Liver (tissue), 9 donors: Measurements from ENCODE around the gene PRAF2. TPM values are rescaled to one million over a fixed set of nuclear protein-coding genes. Genes with fewer than 3 reads are reported as not detected.
A peak's percentile ranks its signal among the peaks of the same experiment; 100 is the strongest.

Experiments used
- DNase-seq: peaks from one replicate; pipeline ENCODE4 v3.0.0-alpha.2; 2017; ENCODE audit warnings: low spot score
- H3K27ac ChIP-seq, 2 donors: one replicate each; pipeline ENCODE4 v1.7.0; 2013; ENCODE audit warnings: inconsistent platforms in 2 of 2, low read length in 2 of 2, control low read depth in 1 of 2, low read depth in 1 of 2, mild to moderate bottlenecking in 1 of 2
- H3K27me3 ChIP-seq, 4 donors: one replicate each; pipeline versions ENCODE4 v1.6.1 to v1.7.0; 2013; ENCODE audit warnings: low read length in 3 of 4, inconsistent platforms in 1 of 4, mild to moderate bottlenecking in 1 of 4, moderate library complexity in 1 of 4; ENCODE audit not compliant: control insufficient read depth in 4 of 4, insufficient read depth in 4 of 4
- H3K36me3 ChIP-seq, 4 donors: one replicate each; pipeline versions ENCODE4 v1.6.1 to v1.7.0; 2013; ENCODE audit warnings: low read length in 3 of 4, mild to moderate bottlenecking in 3 of 4, low read depth in 1 of 4, moderate library complexity in 1 of 4; ENCODE audit not compliant: control insufficient read depth in 4 of 4, insufficient read depth in 3 of 4
- H3K4me1 ChIP-seq, 4 donors: one replicate each; pipeline versions ENCODE4 v1.6.1 to v1.7.0; 2013; ENCODE audit warnings: low read length in 3 of 4, mild to moderate bottlenecking in 3 of 4, moderate library complexity in 1 of 4; ENCODE audit not compliant: control insufficient read depth in 4 of 4, insufficient read depth in 4 of 4
- H3K4me3 ChIP-seq, 3 donors: one replicate each; pipeline versions ENCODE4 v1.6.1 to v1.7.0; 2013; ENCODE audit warnings: low read length in 3 of 3, control low read depth in 1 of 3, low read depth in 1 of 3, mild to moderate bottlenecking in 1 of 3
- H3K9ac ChIP-seq, 2 donors: one replicate each; pipeline ENCODE4 v1.7.0; 2013; ENCODE audit warnings: low read length in 2 of 2, mild to moderate bottlenecking in 2 of 2, moderate library complexity in 2 of 2, control low read depth in 1 of 2, low read depth in 1 of 2
- H3K9me3 ChIP-seq, 4 donors: one replicate each; pipeline versions ENCODE4 v1.6.1 to v1.7.0; 2013; ENCODE audit warnings: low read length in 3 of 4; ENCODE audit not compliant: control insufficient read depth in 4 of 4
- EGR1 ChIP-seq, 2 donors: IDR thresholded peaks; 2 replicates each; pipeline ENCODE4 v1.6.1; 2016 to 2018; ENCODE audit warnings: antibody characterized with exemption in 2 of 2, low read depth in 2 of 2
- GABPA ChIP-seq, 2 donors: IDR thresholded peaks in 1 of 2; conservative IDR thresholded peaks in 1 of 2; 2 replicates each; pipeline ENCODE4 v1.6.1; 2016; ENCODE audit warnings: antibody characterized with exemption in 2 of 2, mild to moderate bottlenecking in 1 of 2, moderate library complexity in 1 of 2
- HNF4A ChIP-seq, 2 donors: conservative IDR thresholded peaks; 2 replicates each; pipeline ENCODE4 v1.6.1; 2016; ENCODE audit warnings: antibody characterized with exemption in 2 of 2, mild to moderate bottlenecking in 2 of 2
- HNF4G ChIP-seq: IDR thresholded peaks from 2 replicates; pipeline ENCODE4 v1.6.1; 2016; ENCODE audit warnings: antibody characterized with exemption
- JUND ChIP-seq, 2 donors: IDR thresholded peaks; 2 replicates each; pipeline ENCODE4 v1.6.1; 2016; ENCODE audit warnings: antibody characterized with exemption in 2 of 2
- MAX ChIP-seq: IDR thresholded peaks from 2 replicates; pipeline ENCODE4 v1.6.1; 2016; ENCODE audit warnings: antibody characterized with exemption
- RAD21 ChIP-seq, 2 donors: IDR thresholded peaks; 2 replicates each; pipeline ENCODE4 v1.6.1; 2016; ENCODE audit warnings: antibody characterized with exemption in 2 of 2, mild to moderate bottlenecking in 2 of 2
- REST ChIP-seq: IDR thresholded peaks from 2 replicates; pipeline ENCODE4 v1.6.1; 2016; ENCODE audit warnings: antibody characterized with exemption, mild to moderate bottlenecking
- RXRA ChIP-seq, 2 donors: IDR thresholded peaks; 2 replicates each; pipeline ENCODE4 v1.6.1; 2017 to 2018; ENCODE audit warnings: antibody characterized with exemption in 2 of 2, mild to moderate bottlenecking in 1 of 2
- SP1 ChIP-seq: IDR thresholded peaks from 2 replicates; pipeline ENCODE4 v1.6.1; 2018; ENCODE audit warnings: antibody characterized with exemption, mild to moderate bottlenecking
- TAF1 ChIP-seq: conservative IDR thresholded peaks from 2 replicates; pipeline ENCODE4 v1.6.1; 2016; ENCODE audit warnings: antibody characterized with exemption, mild to moderate bottlenecking
- YY1 ChIP-seq: IDR thresholded peaks from 2 replicates; pipeline ENCODE4 v1.6.1; 2016; ENCODE audit warnings: antibody characterized with exemption, mild to moderate bottlenecking
- ZBTB33 ChIP-seq: IDR thresholded peaks from 2 replicates; pipeline ENCODE4 v1.6.1; 2016; ENCODE audit warnings: antibody characterized with exemption
- WGBS: extraction: QIAGEN DNeasy Blood & Tissue Kit; methylation state at CpG from one replicate; pipeline ENCODE4 v1.1.7; 2013; 5-methylcytosine and 5-hydroxymethylcytosine counted together
- polyA plus RNA-seq, 2 donors: library from polyadenylated mRNA; stranded (reverse) in 1 of 2; unstranded in 1 of 2; fragments of 200-250 nt in 1 of 2; fragments of >200 nt in 1 of 2; fragmentation: Nextera tagmentation in 1 of 2; extraction: Ambion mirVana in 1 of 2; gene quantifications; one replicate each; pipeline versions ENCODE4 v1.2.1 to v1.2.3, GENCODE V29; 2013 to 2015
- total RNA-seq, 2 donors: library from RNA; depleted of rRNA; stranded (reverse); fragments of >200 nt; gene quantifications; one replicate each; pipeline ENCODE4 v1.2.3, GENCODE V29; 2014
- donor health status: healthy.
- donor health status: healthy.
- donor health status: healthy.
- donor health status: healthy.
- donor health status: healthy.

PRAF2 gene
- total and polyA plus RNA-seq, 4 donors = 1.4 to 8.2 (median 3.9) TPM

GRCh38 chrX:49060914-49061313 lies 12.9 kb downstream of the PRAF2 start:
- Histone ChIP-seq H3K36me3 (peaks cover 0 to 4% (median 2%) of the 10 kb centered on the region in 4 donors), H3K27me3 (peaks cover 0 to 3% (median 0%) of the 10 kb centered on the region in 4 donors), H3K9me3 (no peaks in the 10 kb centered on the region), H3K9ac (no peak overlapping the region), H3K4me3 (no peak overlapping the region), H3K27ac (no peak overlapping the region), H3K4me1 (peaks cover 0 to 7% (median 2%) of the 10 kb centered on the region in 4 donors)
- DNase-seq = no peak
- peak in 1 of 2 donors; percentile 28 for TF ChIP-seq HNF4A (conservative IDR thresholded peaks at IDR 0.05)
- no peak for TF ChIP-seq EGR1 (IDR thresholded peaks at IDR 0.05; ENCODE audit: low read depth in 2 of 2)
- 51% methylated on average over 3 of the region's 3 CpGs for WGBS

GRCh38 chrX:49059681-49060085 lies 14.1 kb downstream of the PRAF2 start:
- H3K27me3 ChIP-seq = peaks cover 0 to 3% (median 0%) of the 10 kb centered on the region in 4 donors
- TF ChIP-seq GABPA (IDR thresholded peaks at IDR 0.05 in 1 of 2, conservative IDR thresholded peaks at IDR 0.05 in 1 of 2) (no peak), SP1 (no peak), HNF4A (conservative IDR thresholded peaks at IDR 0.05) (no peak), EGR1 (IDR thresholded peaks at IDR 0.05; ENCODE audit: low read depth in 2 of 2) (no peak), TAF1 (no peak), REST (no peak), MAX (no peak), RAD21 (IDR thresholded peaks at IDR 0.05) (no peak), HNF4G (no peak), YY1 (no peak), RXRA (IDR thresholded peaks at IDR 0.05) (no peak), JUND (IDR thresholded peaks at IDR 0.05) (no peak), ZBTB33 (no peak)
- 35% methylated on average over 10 of the region's 10 CpGs for WGBS
- DNase-seq = no peak
- H3K27ac ChIP-seq = peak overlapping the region; percentile 60 to 76
- H3K9me3 ChIP-seq = no peaks in the 10 kb centered on the region
- peak overlapping the region in 2 of 3 donors; percentile 69 for H3K4me3 ChIP-seq
- peaks cover 0 to 7% (median 2%) of the 10 kb centered on the region in 4 donors for H3K4me1 ChIP-seq
- H3K9ac ChIP-seq = peak overlapping the region in 1 of 2 donors; percentile 34
- H3K36me3 ChIP-seq = peaks cover 0 to 4% (median under 1%) of the 10 kb centered on the region in 4 donors
